ENCODE data around the gene TESK2.
A peak's percentile ranks its signal among the peaks of the same experiment; 100 is the strongest.
"Not testable (repeated sequence)": the region's sequence is repeated elsewhere in the genome, so short reads cannot be mapped to it uniquely, and the experiment has no call there.

Gene TESK2

DNA sequence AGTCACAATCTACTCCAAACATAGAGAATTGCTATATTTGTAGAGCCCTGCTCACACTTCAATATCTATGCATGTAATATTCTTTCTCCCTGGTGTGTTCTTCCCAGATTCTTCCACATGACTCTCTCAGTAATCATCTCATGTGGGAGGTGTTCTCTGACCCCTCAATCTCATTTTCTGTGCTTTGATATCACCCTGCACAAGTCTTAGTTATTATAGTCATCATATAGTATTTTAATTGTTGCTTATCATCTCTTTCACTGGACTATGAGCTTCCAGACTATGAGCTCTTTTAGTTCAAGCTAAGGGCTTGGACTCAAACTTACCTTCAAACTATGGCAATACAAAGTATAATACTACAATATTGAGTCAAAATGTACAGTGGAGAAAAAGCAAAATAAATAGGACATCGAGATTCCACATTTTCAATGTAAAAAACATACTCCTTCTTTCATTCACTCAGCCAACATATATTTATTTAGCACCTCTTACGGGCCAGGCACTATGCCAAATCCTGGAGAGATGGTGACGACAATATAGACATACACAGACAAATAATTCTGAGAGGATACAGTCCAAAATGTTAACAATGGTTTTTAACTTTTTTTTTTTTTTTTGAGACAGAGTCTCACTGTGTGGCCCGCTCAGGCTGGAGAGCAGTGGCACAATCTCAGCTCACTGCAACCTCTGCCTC lies 12.7 kb downstream of the TESK2 start:
- TF ChIP-seq, protein P1, sequence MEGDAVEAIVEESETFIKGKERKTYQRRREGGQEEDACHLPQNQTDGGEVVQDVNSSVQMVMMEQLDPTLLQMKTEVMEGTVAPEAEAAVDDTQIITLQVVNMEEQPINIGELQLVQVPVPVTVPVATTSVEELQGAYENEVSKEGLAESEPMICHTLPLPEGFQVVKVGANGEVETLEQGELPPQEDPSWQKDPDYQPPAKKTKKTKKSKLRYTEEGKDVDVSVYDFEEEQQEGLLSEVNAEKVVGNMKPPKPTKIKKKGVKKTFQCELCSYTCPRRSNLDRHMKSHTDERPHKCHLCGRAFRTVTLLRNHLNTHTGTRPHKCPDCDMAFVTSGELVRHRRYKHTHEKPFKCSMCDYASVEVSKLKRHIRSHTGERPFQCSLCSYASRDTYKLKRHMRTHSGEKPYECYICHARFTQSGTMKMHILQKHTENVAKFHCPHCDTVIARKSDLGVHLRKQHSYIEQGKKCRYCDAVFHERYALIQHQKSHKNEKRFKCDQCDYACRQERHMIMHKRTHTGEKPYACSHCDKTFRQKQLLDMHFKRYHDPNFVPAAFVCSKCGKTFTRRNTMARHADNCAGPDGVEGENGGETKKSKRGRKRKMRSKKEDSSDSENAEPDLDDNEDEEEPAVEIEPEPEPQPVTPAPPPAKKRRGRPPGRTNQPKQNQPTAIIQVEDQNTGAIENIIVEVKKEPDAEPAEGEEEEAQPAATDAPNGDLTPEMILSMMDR (IDR thresholded peaks at IDR 0.05; ENCODE audit: low read length, missing control alignments) = no peak
- H3K4me3 ChIP-seq (replicated peaks; ENCODE audit: low read depth, low read length) = no peak overlapping the region
- no peak for DNase-seq (ENCODE audit: low read depth)

DNA sequence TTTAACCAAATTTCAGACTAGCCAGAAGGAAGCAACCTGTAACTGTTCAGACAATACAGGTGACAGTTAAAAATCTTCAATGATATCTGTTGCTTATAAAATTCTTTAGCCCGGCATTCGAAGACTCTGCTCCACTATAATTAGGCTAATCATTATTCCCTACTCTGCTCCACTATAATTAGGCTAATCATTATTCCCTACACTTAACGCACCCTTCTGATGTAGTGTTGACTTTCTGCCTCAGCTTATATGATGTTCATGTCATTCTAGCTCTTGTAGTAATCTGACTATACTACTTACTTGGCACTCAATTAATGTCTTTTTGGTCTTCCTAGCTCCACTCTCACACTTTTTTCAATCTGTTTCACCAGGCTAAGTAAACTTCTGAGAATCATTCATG lies 13.3 kb downstream of the TESK2 start:
- no peak overlapping the region for H3K4me3 ChIP-seq (replicated peaks; ENCODE audit: low read depth, low read length)
- DNase-seq (ENCODE audit: low read depth) = no peak
- TF ChIP-seq, protein P1 (IDR thresholded peaks at IDR 0.05; ENCODE audit: low read length, missing control alignments) = no peak

DNA sequence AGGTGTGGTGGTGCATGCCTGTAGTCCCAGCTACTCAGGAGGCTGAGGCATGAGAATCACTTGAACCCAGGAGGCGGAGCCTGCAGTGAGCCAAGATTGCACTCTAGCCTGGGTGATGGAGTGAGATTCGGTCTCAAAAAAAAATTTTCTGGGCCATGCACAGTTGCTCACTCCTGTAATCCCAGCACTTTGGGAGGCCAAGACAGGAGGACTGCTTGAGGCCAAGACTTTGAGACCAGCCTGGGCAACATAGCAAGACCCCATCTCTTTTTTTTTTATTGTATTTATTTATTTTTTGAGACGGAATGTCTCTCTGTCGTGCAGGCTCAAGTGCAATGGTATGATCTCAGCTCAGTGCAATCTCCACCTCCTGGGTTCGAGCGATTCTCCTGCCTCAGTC lies 16.8 kb downstream of the TESK2 start:
- H3K4me3 ChIP-seq (replicated peaks; ENCODE audit: low read depth, low read length); DNase-seq (ENCODE audit: low read depth): not testable (repeated sequence)

DNA sequence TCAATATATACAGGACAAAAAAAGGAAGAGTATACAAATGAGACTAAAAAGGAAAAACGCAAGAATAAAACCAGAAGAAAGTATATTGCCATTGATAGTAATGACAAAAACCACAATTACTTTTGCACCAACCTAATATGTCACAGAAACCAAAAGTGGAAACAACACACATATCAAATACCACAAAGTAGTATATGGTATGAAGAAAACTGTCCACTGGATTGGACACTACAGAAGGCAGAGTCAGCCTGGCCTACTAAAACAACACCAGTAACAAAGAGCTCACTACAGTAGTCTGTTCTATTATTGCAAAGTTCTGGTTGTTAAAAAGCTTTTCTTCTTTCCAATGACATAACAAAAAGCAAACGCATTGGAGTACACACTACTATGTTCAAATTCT lies 17.7 kb downstream of the TESK2 start:
- no peak overlapping the region for H3K4me3 ChIP-seq (replicated peaks; ENCODE audit: low read depth, low read length)
- DNase-seq (ENCODE audit: low read depth) = no peak
- TF ChIP-seq, protein P1 (IDR thresholded peaks at IDR 0.05; ENCODE audit: low read length, missing control alignments) = no peak

DNA sequence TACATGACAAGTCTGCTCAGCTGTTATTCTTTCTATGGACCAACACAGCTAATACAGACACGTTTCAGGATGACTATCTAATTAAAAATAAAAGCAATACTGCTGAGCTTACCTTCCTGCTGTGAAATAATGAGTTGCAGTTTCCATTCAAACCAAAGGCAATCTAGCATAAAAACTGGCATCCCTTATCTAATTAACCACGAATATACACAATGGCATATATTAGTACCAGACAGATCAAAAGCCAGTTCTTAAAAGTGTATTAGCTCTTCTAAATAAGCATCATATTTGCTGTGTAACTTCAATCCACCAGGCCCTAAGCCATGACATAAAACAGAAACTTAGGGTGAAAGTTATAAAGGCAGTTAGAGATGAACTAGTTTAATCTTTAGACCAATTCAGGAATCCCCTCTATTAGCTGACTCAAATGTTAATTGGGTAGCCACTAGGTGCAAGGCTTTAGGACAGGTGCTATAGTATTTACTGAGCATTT lies 20.6 kb downstream of the TESK2 start:
- DNase-seq (ENCODE audit: low read depth) = no peak
- TF ChIP-seq, protein P1 (IDR thresholded peaks at IDR 0.05; ENCODE audit: low read length, missing control alignments) = no peak
- no peak overlapping the region for H3K4me3 ChIP-seq (replicated peaks; ENCODE audit: low read depth, low read length)

DNA sequence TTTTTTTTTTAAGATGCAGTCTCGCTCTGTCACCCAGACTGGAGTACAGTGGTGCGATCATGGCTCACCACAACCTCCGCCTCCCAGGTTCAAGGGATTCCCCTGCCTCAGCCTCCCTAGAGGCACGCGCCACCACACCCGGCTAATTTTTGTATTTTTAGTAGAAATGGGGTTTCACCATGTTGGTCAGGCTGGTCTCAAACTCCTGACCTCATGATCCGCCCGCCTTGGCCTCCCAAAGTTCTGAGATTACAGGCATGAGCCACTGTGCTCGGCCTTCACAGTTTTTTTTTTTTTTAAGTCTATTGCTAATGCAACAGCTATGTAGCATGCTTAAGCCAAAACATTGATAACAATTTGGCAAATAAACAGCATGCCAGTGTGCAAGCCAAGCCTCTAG lies 23.6 kb downstream of the TESK2 start:
- H3K4me3 ChIP-seq (replicated peaks; ENCODE audit: low read depth, low read length) = not testable (repeated sequence)
- DNase-seq (ENCODE audit: low read depth) = peak; percentile 10

DNA sequence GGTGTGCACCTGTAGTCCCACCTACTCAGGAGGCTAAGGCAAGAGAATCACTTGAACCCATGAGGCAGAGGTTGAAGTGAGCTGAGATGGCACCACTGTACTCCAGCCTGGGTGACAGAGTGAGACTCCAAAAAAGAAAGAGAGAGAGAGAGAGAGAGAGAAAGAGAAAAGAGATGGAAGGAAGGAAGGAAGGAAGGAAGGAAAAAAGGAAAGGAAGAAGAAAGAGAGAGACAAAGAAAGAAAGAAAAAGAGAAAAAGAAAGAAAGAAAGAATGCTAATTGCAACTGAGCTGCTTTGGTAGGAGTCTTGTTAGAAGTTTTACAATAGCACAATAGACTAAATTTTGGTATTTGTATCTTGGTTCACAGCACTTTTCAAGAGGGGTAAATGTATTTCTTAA lies 25.7 kb downstream of the TESK2 start:
- TF ChIP-seq, protein P1 (IDR thresholded peaks at IDR 0.05; ENCODE audit: low read length, missing control alignments) = no peak
- no peak for DNase-seq (ENCODE audit: low read depth)
- no peak overlapping the region for H3K4me3 ChIP-seq (replicated peaks; ENCODE audit: low read depth, low read length)

DNA sequence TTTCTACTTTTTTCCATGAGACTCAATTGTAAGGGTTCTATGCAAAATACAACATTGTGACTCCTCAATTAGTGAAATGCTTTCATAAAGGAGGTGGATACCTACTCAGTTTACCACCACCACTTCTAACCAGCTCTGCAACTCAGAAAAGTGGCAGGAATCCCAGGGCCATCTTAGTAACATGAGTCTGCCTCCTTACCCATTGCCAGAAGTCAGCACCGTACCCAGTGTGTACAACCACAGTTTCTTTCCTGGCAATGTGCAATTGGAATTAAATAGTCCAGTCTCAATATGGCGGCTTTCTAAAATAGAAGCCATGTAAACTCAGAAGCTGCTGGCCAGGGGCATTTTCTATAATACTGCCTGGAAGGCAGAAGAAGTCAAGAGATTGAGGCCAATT lies 32.1 kb downstream of the TESK2 start:
- TF ChIP-seq, protein P1 (IDR thresholded peaks at IDR 0.05; ENCODE audit: low read length, missing control alignments) = no peak
- no peak for DNase-seq (ENCODE audit: low read depth)

More for the DNA sequence above, 32.1 kb downstream of the TESK2 start:
- no peak overlapping the region for H3K4me3 ChIP-seq (replicated peaks; ENCODE audit: low read depth, low read length)

Data from fibroblast of pulmonary artery (primary cell).